Smooth muscle cell (in vitro differentiated cells): ENCODE results near the gene PCYT1A. TPM values are rescaled to one million over a fixed set of nuclear protein-coding genes. Genes with fewer than 3 reads are reported as not detected.
A peak's percentile ranks its signal among the peaks of the same experiment; 100 is the strongest.
"Not testable (repeated sequence)": the region's sequence is repeated elsewhere in the genome, so short reads cannot be mapped to it uniquely, and the experiment has no call there.

ENCODE experiments used
- DNase-seq: peaks from one replicate; lab custom pipeline; 2025; ENCODE audit not compliant: unreplicated experiment; lab: John Stamatoyannopoulos, UW
- H2AFZ ChIP-seq: fragments of 200-600 bp; sonication (generic); 2 replicates; pipeline ENCODE4 v1.6.0; 2016; ENCODE audit warnings: antibody characterized with exemption, low read depth, mild to moderate bottlenecking
- H3F3A ChIP-seq: fragments of 200-600 bp; sonication (generic); 2 replicates; pipeline ENCODE4 v1.6.0; 2017; ENCODE audit warnings: antibody characterized with exemption, low read depth
- H3K27ac ChIP-seq: fragments of 200-600 bp; sonication (generic); 2 replicates; pipeline ENCODE4 v1.5.1; 2016; ENCODE audit warnings: low read depth, mild to moderate bottlenecking
- H3K27me3 ChIP-seq: fragments of 200-600 bp; sonication (generic); 2 replicates; pipeline ENCODE4 v1.6.1; 2016; ENCODE audit warnings: low read depth, mild to moderate bottlenecking
- H3K36me3 ChIP-seq: fragments of 200-600 bp; sonication (generic); 2 replicates; pipeline ENCODE4 v1.5.1; 2016; ENCODE audit warnings: low read depth
- H3K4me1 ChIP-seq: fragments of 200-600 bp; sonication (generic); 2 replicates; pipeline ENCODE4 v1.5.1; 2016; ENCODE audit warnings: low read depth
- H3K4me2 ChIP-seq: fragments of 200-600 bp; sonication (generic); 2 replicates; pipeline ENCODE4 v1.6.0; 2016; ENCODE audit warnings: mild to moderate bottlenecking
- H3K4me3 ChIP-seq: fragments of 200-600 bp; sonication (generic); 2 replicates; pipeline ENCODE4 v1.5.1; 2016; ENCODE audit warnings: mild to moderate bottlenecking
- H3K79me2 ChIP-seq: fragments of 200-600 bp; sonication (generic); 2 replicates; pipeline ENCODE4 v1.6.0; 2016; ENCODE audit warnings: low read depth, mild to moderate bottlenecking
- H3K9ac ChIP-seq: fragments of 200-600 bp; sonication (generic); 2 replicates; pipeline ENCODE4 v1.6.0; 2016; ENCODE audit warnings: low read depth
- H3K9me3 ChIP-seq: fragments of 200-600 bp; sonication (generic); replicated peaks from 2 replicates; pipeline ENCODE4 v1.5.1; 2016; ENCODE audit warnings: low read depth
- H4K20me1 ChIP-seq: fragments of 200-600 bp; sonication (generic); 2 replicates; pipeline ENCODE4 v1.6.0; 2016; ENCODE audit warnings: low read depth
- WGBS: methylation state at CpG from one replicate; pipeline ENCODE4 v1.1.7; 2016; ENCODE audit warnings: low lambda C conversion rate; 5-methylcytosine and 5-hydroxymethylcytosine counted together
- polyA plus RNA-seq: library from polyadenylated mRNA; unstranded; fragments of >200 nt; fragmentation: Nextera tagmentation; extraction: Ambion mirVana; gene quantifications from 2 replicates; pipeline ENCODE4 v1.2.1, GENCODE V29; 2016
- total RNA-seq: library from RNA; depleted of rRNA; stranded (reverse); fragments of >200 nt; gene quantifications from 2 replicates; pipeline ENCODE4 v1.2.3, GENCODE V29; 2014
- TF ChIP-seq, protein P1 (sequence below): fragments of 200-600 bp; sonication (generic); IDR thresholded peaks from 2 replicates; pipeline ENCODE4 v1.5.1; 2017; ENCODE audit warnings: borderline replicate concordance, mild to moderate bottlenecking, antibody characterized with exemption; ENCODE audit not compliant: insufficient read depth, poor library complexity, severe bottlenecking

PCYT1A gene
- total and polyA plus RNA-seq, 2 experiments from 2014 or later: 19.7 to 68.3 TPM

DNA sequence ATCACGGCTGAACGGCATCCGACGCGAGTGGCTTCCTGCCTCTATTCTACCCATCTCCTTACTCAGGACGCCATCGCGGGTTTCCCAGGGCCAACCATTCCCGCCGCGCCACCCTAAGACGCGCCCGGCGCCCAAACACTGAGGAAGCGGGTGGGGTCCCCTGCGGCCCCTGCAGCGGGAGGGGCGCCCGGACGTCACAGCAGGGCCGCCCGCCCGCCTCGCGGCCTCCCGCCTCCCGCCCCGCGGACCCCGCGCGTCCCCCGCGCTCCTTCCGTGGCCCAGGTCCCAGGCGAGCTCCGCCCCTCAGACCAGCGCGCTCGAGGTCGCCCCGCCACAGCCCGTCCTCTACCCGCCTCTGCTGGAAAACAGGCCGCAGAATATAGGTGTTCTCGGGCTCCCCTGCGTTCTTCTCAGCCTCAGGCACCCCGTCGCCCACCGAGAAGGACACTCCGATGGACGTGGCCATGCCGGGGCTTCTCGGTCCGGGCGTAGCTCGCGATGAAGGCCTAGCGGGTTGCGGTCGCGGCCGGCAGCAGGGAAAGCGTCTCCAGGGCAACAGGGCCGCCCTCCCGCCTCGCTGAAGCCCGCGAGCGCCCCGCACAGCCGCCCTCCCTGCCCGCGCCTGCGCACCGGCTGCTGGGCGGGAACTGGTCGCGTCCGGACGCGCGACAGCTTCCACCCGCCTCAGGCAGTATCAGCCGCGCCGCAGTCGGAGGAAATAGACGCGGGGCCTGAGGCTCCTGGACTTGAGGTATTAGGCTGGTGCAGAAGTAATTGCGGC is 30.4 kb upstream of the PCYT1A start, which contains the start of gene DYNLT2B:
Gene DYNLT2B, minus strand, starts transcription at position 554 of the 781 bp plus-strand sequence. Its CDS starts 88 bp downstream, at position 466.
- TF ChIP-seq, protein P1, sequence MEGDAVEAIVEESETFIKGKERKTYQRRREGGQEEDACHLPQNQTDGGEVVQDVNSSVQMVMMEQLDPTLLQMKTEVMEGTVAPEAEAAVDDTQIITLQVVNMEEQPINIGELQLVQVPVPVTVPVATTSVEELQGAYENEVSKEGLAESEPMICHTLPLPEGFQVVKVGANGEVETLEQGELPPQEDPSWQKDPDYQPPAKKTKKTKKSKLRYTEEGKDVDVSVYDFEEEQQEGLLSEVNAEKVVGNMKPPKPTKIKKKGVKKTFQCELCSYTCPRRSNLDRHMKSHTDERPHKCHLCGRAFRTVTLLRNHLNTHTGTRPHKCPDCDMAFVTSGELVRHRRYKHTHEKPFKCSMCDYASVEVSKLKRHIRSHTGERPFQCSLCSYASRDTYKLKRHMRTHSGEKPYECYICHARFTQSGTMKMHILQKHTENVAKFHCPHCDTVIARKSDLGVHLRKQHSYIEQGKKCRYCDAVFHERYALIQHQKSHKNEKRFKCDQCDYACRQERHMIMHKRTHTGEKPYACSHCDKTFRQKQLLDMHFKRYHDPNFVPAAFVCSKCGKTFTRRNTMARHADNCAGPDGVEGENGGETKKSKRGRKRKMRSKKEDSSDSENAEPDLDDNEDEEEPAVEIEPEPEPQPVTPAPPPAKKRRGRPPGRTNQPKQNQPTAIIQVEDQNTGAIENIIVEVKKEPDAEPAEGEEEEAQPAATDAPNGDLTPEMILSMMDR: no peak
- H4K20me1 ChIP-seq: no peaks in the 10 kb centered on the region
- H3K4me3 ChIP-seq: peak within 1 kb of the TSS; percentile 92
- under 1% methylated on average over 60 of the region's 92 CpGs for WGBS
- H3K4me1 ChIP-seq: no peaks in the 10 kb centered on the region
- peak within 1 kb of the TSS; percentile 99 for H2AFZ ChIP-seq
- H3K36me3 ChIP-seq: no peaks in the 10 kb centered on the region
- H3K79me2 ChIP-seq: peaks cover 5% of the 10 kb centered on the region
- H3K9ac ChIP-seq: peak within 1 kb of the TSS; percentile 94
- DNase-seq: peak; percentile 90
- H3K9me3 ChIP-seq: no peaks in the 10 kb centered on the region
- peak within 1 kb of the TSS; percentile 92 for H3K27ac ChIP-seq
- peak within 1 kb of the TSS; percentile 88 for H3K4me2 ChIP-seq
- no peaks in the 10 kb centered on the region for H3K27me3 ChIP-seq
- H3F3A ChIP-seq: no peaks in the 10 kb centered on the region

DNA sequence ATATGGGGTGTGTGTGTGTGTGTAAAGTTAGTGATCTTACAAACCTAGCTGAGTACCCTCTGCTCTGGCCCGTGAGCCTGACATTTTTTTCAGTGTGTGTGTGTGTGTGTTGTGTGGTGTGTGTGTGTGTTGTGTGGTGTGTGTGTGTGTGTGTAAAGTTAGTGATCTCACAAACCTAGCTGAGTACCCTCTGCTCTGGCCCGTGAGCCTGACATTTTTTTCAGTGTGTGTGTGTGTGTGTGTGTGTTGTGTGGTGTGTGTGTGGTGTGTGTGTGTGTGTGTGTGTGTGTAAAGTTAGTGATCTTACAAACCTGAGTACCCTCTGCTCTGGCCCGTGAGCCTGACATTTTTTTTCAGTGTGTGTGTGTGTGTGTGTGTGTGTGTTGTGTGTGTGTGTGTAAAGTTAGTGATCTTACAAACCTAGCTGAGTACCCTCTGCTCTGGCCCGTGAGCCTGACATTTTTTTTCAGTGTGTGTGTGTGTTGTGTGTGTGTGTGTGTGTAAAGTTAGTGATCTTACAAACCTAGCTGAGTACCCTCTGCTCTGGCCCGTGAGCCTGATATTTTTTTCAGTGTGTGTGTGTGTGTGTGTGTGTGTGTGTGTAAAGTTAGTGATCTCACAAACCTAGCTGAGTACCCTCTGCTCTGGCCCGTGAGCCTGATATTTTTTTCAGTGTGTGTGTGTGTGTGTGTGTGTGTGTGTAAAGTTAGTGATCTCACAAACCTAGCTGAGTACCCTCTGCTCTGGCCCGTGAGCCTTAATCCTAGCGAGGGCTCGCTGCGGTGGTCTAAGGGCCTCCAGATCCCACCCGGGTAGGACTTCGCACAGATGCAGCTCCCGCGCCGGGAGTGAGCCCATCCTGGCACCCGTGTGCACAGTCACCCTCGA is 29.5 kb upstream of the PCYT1A start:
- not testable (repeated sequence) for H4K20me1 ChIP-seq, DNase-seq, H3K36me3 ChIP-seq, H3K9me3 ChIP-seq, H3K79me2 ChIP-seq, H3K4me1 ChIP-seq, H3F3A ChIP-seq, H3K27me3 ChIP-seq
- H3K4me3 ChIP-seq: peak overlapping the region; percentile 92
- peak overlapping the region; percentile 92 for H3K27ac ChIP-seq
- peak overlapping the region; percentile 99 for H2AFZ ChIP-seq
- WGBS: 19% methylated on average over 10 of the region's 17 CpGs
- peak overlapping the region; percentile 88 for H3K4me2 ChIP-seq
- H3K9ac ChIP-seq: peak overlapping the region; percentile 94

DNA sequence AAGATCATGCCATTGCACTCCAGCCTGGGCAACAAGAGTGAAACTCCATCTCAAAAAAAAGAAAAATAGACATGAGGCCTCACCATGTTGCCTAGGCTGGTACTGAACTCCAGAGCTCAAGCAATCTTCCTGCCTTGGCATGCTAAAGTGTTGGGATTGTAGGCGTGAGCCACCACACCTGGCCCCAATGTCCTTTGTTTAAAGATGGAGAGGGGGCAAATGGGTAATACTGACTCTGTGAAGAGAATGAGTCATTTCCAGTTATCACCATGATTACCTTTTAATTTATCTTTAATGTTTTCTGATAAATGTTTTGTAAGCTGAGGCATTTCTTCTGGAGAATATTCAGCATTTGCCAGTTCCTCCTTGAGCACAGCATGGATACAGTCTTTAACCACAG is 28.3 kb upstream of the PCYT1A start:
- Histone ChIP-seq H2AFZ (no peak overlapping the region), H3K27me3 (no peaks in the 10 kb centered on the region), H3K9ac (no peak overlapping the region), H3K4me1 (no peaks in the 10 kb centered on the region), H3F3A (no peaks in the 10 kb centered on the region), H3K9me3 (no peaks in the 10 kb centered on the region), H3K79me2 (peaks cover 5% of the 10 kb centered on the region), H4K20me1 (no peaks in the 10 kb centered on the region), H3K27ac (no peak overlapping the region), H3K36me3 (no peaks in the 10 kb centered on the region), H3K4me3 (no peak overlapping the region), H3K4me2 (no peak overlapping the region)
- TF ChIP-seq, protein P1: no peak
- no peak for DNase-seq
- 93% methylated on average over 1 of the region's 1 CpG for WGBS

DNA sequence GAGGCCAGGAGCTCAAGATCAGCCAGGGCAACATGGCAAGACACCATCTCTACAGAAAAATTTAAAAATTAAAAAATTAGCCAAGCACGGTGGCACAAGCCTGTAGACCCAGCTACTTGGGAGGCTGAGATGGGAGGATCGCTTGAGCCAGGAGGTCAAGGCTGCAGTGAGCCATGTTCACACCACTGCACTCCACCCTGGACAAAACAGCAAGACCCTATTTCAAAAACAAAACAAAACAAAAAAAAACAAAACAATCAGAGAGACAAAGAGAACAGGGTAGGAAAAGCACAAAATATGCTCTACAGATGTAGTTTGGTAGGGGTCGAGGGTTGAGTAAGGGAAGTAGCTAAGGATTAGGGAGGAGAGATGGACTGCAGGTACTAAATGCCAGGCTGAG is 27.1 kb upstream of the PCYT1A start:
- H4K20me1 ChIP-seq: no peaks in the 10 kb centered on the region
- no peak overlapping the region for H3K4me3 ChIP-seq
- no peak overlapping the region for H2AFZ ChIP-seq
- H3K4me2 ChIP-seq: no peak overlapping the region
- H3K9me3 ChIP-seq: no peaks in the 10 kb centered on the region
- H3K27me3 ChIP-seq: no peaks in the 10 kb centered on the region
- no peaks in the 10 kb centered on the region for H3K4me1 ChIP-seq
- H3K9ac ChIP-seq: no peak overlapping the region
- H3K27ac ChIP-seq: no peak overlapping the region
- TF ChIP-seq, protein P1: no peak
- no peak for DNase-seq
- 97% methylated on average over 3 of the region's 3 CpGs for WGBS
- H3F3A ChIP-seq: no peaks in the 10 kb centered on the region
- peaks cover 5% of the 10 kb centered on the region for H3K79me2 ChIP-seq
- H3K36me3 ChIP-seq: no peaks in the 10 kb centered on the region

DNA sequence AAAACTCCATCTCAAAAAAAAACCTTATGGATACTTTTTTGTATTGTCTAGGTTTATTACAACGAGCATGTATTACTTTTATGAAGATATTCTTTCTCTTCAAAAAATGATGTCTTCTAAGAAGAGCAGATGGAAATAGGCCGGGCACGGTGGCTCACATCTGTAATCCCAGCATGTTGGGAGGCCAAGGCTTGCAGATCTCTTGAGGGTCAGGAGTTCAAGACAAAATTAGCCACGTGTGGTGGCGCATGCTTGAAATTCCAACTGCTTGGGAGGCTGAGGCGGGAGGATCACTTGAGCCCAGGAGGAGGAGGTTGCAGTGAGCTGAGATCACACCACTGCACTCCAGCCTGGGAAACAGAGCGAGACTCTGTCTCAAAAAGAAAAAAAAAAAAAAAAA is 26.6 kb upstream of the PCYT1A start:
- H3K4me3 ChIP-seq, DNase-seq, H3F3A ChIP-seq, H3K36me3 ChIP-seq, H3K4me2 ChIP-seq, H3K4me1 ChIP-seq, H4K20me1 ChIP-seq, H3K9ac ChIP-seq, H3K79me2 ChIP-seq, H2AFZ ChIP-seq, H3K27me3 ChIP-seq, H3K27ac ChIP-seq, H3K9me3 ChIP-seq: not testable (repeated sequence)
- 86% methylated on average over 7 of the region's 7 CpGs for WGBS

DNA sequence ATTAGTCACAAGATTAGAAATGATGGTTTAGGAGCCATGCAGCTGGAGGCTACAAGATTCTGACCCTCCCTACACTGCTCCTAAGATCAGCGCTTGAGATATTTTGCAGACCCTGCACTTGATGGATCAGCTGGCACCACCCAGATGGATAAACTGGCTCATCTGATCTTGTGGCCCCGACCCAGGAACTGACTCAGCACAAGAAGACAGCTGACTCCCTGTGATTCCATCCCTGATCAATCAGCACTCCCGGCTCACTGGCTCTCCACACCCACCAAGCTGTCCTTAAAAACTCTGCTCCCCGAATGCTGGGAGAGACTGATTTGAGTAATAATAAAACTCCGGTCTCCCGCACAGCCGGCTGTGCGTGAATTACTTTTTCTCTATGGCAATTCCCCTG is 15.4 kb upstream of the PCYT1A start:
- not testable (repeated sequence) for H3K27ac ChIP-seq, H3K9ac ChIP-seq, H3K27me3 ChIP-seq, H3K4me2 ChIP-seq, H4K20me1 ChIP-seq, DNase-seq, H3K4me1 ChIP-seq, H3K79me2 ChIP-seq, H3K36me3 ChIP-seq, H3K9me3 ChIP-seq, H2AFZ ChIP-seq, H3K4me3 ChIP-seq, H3F3A ChIP-seq
- 76% methylated on average over 8 of the region's 8 CpGs for WGBS
